DOHH2 (cell line): ENCODE measurements around the gene GTF2H3.

Experiments
- EZH2phosphoT487 ChIP-seq: fragments of 200-600 bp; sonication (generic); IDR thresholded peaks from 2 replicates; pipeline ENCODE4 v1.6.1; 2017; ENCODE audit warnings: borderline replicate concordance, mild to moderate bottlenecking, antibody characterized with exemption, low read length, moderate library complexity, mixed read lengths
- TF ChIP-seq, protein P1 (sequence below): fragments of 200-600 bp; sonication (generic); IDR thresholded peaks from one replicate; pipeline ENCODE4 v1.5.1; 2014; ENCODE audit warnings: antibody characterized with exemption, mild to moderate bottlenecking, low read depth, low read length; ENCODE audit not compliant: poor library complexity, severe bottlenecking

DNA sequence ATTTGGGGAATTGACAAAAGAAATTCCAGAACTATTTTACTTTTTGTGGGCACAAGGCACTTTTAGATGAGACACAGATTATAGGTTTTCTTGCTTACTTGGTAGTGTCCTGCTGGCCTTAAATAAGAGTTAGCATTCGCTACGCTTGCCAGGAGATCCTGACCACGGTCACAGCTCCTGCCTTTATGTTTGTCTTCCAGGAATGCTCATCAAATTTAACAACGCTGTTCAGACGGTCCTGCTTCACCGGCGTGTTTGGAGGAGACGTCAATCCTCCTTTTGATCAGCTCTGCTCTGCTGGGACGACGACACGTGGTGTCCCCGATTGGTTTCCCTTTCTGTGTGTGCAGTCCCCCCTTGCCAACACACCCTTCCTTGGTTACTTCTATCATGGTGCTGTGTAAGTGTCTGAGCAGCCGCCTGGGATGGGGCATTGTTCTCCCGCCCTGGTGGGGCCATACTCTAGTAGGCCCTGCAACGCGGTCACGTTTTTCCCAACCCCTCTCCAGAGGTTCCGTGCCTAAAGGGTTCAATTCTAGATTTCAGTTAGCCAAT is 53.1 kb downstream of the GTF2H3 start:
- TF ChIP-seq, protein P1, sequence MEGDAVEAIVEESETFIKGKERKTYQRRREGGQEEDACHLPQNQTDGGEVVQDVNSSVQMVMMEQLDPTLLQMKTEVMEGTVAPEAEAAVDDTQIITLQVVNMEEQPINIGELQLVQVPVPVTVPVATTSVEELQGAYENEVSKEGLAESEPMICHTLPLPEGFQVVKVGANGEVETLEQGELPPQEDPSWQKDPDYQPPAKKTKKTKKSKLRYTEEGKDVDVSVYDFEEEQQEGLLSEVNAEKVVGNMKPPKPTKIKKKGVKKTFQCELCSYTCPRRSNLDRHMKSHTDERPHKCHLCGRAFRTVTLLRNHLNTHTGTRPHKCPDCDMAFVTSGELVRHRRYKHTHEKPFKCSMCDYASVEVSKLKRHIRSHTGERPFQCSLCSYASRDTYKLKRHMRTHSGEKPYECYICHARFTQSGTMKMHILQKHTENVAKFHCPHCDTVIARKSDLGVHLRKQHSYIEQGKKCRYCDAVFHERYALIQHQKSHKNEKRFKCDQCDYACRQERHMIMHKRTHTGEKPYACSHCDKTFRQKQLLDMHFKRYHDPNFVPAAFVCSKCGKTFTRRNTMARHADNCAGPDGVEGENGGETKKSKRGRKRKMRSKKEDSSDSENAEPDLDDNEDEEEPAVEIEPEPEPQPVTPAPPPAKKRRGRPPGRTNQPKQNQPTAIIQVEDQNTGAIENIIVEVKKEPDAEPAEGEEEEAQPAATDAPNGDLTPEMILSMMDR = no peak
- no peak for TF ChIP-seq EZH2phosphoT487
